Measurements from ENCODE around the gene GARNL3. TPM values are rescaled to one million over a fixed set of nuclear protein-coding genes. Genes with fewer than 3 reads are reported as not detected.

Gene GARNL3
- total RNA-seq, 1 experiment from 2014 or later: 5.6 TPM

DNA sequence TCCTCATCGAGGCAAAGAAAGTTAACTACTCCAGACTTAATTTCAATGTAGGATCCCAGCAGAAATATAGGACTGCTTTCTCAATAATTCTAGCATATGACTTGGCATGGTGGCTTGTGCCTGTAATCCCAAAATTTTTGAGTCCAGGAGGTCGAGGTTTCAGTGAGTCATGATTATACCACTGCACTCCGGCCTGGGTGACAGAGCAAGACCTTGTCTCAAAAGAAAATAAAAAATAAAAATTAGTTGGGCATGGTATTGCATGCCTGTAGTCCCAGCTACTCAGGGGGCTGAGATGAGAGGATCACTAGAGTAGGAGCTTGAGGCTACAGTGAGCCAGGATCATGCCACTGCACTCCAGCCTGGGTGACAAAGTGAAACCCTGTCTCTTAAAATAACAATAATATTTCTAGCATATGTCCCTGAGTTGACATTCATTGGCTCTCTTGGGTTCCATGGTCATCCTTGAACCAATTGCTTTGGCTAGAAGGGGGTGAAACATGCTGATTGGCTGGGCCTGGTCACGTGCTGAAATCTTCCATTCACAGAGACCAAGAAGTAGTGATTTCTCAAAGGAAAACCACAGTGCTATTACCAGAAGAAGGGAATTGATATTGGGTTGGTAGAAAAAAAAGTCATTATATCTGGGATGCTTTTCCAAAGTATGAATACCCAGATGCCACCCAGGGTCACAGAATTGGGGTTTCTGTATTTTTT is 31.6 kb upstream of the GARNL3 start:
- DNase-seq (ENCODE audit: extremely low read depth, low read depth): no peak

DNA sequence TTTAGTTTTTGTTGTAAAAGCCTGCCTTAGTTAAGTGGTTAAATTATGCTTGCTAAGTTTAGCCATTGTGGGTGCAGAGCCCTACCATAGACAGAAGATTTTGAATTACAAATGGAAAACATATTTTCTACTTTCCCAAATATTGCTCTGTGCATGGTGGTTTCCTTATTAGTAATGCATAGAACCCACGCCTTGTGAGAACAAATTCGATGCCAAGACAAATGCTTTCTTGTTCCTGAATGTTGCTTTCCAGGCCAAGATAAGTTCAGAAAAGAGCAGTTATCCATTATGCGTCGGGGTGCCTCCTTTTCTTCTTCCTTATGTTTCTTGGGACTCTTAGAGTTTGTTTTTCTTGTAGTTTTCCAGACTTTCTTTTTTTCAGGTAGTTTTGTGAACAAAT is 31.0 kb upstream of the GARNL3 start:
- DNase-seq (ENCODE audit: extremely low read depth, low read depth): no peak

DNA sequence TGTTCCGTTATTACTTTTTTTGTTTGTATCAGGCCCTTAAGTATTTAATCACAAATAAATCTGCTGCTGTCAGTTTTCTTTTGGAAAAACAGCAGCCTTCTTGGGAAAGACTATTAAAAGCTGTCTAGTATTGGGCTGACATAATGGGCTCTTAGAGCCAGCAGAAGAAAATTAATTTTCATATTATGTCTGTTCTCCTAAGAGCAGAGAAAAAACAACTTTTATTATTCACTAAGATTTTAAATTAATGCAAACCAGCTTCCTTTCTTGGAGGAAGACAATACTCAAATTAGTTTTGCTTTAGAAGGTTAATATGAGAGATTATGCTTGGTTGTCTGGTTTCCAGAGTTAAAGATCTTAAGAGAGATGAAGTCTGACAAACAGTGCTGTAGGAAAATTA is 30.6 kb upstream of the GARNL3 start:
- DNase-seq (ENCODE audit: extremely low read depth, low read depth): no peak

DNA sequence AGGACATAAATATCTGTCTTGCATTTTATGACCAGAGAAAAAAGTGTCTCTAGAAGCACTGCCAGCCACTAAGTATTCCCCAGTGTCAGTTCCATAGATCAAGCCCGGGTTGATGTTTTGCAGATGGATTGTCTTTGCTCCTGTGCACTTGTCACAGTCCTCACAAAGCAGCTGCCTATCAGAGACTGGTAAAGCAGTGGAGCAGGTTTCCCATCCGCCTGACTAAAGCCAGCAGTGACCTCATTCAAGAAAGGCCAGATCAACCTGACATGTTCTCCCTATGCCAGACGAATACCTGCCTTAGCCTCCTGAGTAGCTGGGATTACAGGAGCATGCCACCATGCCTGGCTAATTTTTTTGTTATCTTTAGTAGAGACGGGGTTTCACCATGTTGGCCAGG is 26.8 kb upstream of the GARNL3 start:
- no peak for DNase-seq (ENCODE audit: extremely low read depth, low read depth)

DNA sequence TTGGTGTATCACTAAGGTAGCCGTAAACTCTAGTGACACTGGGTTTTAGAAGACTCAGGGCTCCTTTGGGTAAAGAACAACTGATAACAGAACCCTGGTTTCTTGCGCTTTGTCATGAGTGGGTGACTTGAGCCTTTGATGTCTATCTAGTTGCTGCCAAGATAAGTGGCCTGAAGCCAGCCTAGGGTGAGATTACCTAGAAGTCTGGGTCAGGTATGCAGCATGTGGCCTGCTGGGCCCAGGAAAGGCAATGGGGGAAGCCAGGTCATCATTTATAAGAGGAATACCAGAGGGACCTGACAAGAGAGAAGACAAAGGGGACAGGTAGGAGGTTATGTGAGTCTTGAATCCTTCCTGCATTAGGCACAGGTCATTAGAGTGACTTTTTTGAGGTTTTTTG is 23.2 kb upstream of the GARNL3 start:
- no peak for DNase-seq (ENCODE audit: extremely low read depth, low read depth)

DNA sequence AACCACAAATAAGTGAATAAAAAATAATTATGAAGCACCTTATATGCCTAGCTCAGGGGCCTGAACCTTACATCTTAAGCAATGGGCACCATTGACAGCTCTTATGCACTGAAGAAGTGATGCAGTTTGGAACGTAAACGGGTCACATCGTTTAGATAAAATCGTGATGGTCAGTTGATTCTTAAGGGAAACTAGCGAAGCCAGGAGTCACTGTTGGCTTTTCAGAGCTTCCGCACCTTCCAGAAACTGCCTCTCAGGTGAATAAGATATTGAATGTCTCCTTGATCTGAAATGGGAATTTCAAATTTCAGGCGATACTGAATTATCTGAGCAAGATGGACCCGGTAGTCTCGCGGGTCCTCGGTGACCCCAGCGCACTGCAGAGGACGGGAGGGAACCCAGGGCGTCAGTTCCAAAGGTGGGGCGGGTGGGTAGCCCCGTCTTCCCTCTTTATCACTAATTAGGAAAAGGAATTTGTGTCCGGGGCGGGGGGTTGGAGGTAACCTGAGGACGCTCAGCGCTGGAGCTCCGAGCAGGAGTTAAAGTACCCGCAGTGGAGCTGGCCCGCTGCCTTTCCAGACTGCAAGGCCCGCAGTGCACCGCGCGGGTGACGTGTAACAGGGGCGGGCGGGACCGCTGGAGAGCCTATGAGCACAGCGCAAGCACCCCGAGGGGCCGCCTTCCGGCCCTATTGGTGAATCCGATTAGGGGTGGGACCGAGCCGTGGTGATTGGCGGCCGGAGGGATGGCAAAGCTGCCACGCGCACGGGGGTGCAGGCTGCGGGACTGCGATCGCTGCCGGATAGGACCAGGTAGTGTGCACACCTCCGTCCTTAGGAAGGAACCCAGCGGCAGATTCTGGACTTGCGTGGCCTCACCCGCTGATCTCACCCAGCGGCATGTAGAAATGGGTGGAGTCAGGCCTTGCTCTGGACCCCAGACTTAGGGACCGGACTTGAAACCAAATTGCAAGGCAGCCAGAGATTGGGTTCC is 19.7 kb upstream of the GARNL3 start:
- DNase-seq (ENCODE audit: extremely low read depth, low read depth): peak; percentile 95

DNA sequence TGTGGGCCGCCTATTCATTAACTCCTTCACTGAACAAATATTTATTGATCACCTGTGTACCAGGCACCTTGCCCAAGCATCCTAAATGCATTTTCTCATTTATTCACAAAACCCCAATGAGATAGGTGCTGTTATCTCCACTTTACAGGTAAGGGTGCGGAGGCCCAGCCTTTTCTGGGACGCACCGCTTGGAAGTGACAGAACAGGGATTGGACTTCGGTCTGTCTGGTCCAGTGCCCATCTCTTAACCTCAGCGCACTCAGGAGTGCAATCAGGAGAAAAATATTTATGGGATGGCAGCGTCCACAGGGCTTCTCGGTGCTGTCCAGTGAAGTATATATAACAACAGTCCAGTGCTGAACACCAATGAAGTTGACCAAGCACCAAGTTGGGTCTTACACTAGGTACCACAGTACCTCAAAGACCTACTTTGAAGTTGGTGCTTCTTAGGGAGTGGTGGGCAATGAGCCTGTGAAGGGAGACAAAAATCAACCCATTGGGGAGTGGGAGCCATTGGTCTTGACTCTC is 18.9 kb upstream of the GARNL3 start:
- no peak for DNase-seq (ENCODE audit: extremely low read depth, low read depth)

DNA sequence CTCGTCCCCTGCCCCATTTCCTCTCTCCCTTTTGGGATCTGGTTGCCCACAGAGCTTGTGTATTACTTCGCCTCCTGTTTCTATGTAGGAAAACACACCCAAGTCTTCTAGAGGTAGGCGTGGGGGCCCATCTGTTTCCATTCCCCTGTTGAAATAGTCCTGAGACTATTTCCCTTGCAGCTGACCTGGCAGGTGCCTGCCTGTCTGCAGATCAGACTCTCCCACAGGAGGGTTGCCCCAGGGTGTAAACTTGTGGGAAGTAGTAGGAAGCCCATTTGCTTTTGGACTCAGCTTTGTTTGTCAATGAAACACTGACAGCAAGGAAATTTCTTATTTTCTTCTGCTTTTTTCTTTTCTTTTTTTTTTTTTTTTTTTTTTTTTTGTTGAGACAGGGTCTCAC is 16.3 kb upstream of the GARNL3 start:
- no peak for DNase-seq (ENCODE audit: extremely low read depth, low read depth)

DNA sequence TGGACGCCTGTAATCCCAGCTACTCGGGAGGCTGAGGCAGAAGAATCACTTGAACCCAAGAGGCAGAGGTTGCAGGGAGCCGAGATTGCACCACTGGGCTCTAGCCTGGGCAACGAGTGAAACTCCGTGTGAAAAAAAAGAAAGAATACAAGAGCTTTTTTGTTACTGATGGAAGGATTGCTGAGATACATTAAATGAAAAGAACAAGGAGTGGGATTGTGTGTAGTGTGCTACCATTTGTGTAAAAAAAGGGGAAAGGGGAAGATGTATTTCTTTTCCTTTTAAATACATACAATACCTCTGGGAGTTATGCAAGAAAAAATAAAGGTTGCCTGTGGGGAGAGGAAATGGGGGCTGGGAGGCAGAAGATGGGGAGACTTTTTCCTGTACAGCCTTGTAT is 14.7 kb upstream of the GARNL3 start:
- no peak for DNase-seq (ENCODE audit: extremely low read depth, low read depth)

DNA sequence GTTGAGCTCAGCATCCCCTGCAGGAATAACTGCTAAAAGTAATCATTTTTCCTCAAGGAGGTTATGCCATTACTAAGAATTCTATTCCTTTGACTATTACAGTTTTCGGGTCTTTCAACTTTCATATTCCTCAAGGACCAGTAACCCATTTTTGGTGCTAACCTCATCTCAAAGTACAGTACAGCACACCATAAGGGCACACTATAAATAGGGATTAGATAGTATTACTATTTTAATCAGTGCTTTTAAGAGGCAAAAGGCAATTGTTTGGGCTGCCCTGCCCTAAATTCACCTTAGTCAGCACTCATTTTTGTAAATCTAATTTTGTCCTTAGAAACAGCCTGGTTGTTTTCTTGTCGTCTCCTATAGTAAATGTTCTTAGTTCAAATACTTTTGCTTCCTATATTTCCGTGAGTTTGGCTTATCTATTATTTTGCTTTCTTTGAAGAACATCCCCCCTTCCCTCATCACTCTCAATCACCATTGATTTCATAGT is 13.6 kb upstream of the GARNL3 start:
- DNase-seq (ENCODE audit: extremely low read depth, low read depth): no peak

DNA sequence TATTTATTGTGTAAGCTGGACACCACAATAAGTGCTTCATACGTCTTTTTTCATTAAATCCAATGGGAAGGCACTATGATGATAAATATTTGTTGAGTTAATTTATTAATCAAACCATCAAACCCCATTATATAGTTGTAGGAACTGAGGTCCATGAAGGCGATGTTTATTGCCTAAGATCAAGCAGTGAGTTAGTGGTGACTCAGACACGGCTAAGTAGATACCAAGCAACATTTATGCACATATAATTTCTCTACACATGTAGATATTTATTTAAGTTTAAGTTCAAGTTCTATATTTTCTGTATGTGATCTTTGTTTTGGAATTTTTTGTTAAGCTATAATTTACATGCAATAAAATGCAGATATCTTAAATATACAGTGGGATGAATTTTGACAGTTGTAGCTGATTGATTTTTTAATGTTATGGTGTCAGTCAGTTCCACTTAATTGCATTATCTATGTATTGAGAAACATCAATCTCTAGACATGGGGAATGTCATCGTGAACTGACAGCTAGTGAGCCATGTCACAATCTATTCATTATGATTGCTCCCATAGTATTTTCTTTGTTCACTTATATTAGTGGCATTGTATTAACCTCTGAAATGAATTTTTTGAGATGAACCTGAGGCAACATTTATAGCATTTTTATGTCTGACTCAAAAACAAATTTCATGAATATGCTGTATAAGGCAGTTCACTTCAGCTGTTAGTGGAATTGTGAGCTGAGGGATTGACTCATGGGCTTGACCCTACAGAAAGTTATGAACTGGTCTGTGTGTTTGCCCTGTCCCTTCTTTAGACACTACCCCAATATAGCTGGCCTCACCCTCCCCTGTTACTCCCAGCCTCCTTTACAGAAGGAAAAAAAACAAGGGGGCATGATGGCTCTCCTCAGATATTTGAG is 11.9 kb upstream of the GARNL3 start:
- DNase-seq (ENCODE audit: extremely low read depth, low read depth): no peak

DNA sequence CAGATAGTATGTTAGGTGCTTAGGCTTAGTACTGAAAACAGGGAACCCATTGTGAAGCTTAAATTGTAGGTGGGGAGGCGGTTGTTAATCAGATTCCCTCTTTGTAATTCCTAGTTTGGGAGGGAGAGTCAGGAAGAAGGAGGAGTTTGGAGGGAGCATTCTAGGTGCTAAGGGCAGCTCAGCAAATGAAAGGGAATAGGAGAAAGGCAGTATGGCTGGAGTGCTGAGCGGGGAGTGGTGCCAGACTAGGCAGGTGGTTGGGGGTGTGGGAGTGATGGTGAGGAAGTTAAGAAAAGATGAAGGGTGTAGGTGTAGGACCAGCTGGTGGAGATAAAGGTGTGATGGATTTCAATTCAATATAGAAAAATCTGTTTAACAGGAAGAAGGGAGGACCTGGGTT is 11.1 kb upstream of the GARNL3 start:
- DNase-seq (ENCODE audit: extremely low read depth, low read depth): no peak

DNA sequence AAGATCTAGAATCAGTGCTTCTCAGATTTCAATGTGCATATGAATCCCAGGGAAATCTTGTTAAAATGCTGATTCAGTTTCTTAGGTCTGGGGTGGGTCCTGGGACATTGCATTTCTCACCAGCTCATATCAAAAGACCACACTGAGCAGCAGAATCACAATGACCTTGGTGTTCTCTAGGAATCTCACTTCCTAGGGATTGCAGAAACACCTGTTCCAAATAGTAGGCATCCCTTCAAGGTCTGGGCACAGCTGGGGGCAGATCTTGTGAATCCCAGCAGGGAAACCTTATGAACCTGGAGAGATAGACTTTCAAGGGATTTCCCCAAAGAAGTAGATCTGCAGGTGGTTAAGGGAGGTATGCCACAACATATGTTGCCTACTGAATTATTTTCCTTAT is 8.9 kb upstream of the GARNL3 start:
- DNase-seq (ENCODE audit: extremely low read depth, low read depth): no peak

DNA sequence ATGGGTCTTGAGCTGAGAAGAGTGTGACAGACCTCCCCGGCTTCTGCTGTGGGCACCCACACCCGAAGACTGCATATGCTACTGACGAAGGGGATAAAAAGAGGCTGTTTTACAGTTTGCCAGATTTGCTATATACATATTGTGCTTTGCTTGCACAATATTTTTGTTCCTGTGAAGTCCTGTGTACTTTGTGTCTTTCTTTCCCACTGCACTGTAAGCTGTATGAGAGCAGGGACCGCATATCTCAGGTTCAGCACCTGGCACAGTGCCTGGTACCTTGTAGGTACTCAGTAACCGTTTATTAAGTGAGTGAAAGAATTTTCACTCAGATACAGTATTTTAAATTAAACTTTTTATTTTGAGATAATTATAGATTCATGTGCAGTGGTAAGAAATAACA is 8.2 kb upstream of the GARNL3 start:
- DNase-seq (ENCODE audit: extremely low read depth, low read depth): no peak

DNA sequence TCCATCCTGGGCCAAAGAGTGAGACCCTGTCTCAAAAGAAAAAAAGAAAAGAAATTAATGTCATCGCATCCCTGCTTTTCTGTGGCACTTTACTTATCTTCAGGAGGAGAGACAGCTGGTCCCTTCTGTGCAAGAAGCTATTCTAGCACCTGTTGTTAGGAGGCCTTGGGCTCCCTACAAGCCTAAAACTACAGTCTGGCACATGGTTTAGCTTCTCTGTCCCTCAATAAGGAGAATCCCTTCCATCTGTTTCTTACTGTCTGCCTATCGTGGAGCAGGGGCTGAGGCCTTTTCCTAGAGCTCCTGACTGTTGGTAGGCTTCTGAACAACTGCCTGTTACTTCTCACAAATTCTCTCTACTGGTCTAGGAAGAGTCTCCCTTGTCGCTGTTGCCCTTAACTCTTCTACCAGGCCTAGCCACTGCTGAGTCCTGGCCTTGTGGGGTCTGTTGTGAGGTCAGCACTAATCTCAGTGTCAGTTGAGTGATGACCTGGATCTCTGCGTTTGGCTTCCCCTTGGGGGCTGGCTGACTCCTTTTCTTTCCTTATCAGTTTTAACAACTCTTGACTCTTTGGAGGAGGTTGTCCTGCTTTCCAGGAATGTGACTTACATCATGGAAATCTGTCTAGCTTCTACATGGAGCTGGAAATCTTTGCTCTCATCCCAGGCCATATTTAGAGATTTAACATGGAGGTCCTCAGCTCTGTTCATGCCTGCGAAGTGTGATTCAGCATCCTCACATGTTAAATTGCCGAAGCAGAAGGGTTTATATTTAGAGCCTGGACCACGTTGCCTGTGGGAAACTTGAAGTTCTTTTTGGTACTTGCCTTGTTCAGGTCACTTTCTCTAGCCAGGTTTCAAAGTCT is 5.7 kb upstream of the GARNL3 start:
- no peak for DNase-seq (ENCODE audit: extremely low read depth, low read depth)

DNA sequence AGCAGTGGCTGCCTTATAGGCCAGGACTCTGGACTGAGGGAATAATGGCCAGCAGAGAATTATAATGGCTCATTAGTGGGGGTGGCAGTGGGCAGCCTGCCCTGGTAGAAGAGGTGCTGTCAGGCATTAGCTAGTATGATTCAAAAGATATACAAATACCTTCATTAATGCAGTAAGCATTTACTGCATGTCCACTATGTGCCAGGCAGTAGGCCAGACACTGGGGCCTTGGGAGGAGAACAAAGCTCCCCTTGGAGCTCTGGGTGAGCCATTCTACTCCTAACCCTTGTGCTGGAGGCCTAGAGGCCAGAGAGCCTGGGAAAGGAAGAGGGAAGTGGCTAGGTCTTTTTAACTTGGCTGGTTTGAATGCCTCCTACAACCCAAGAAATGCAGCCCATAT is 2.0 kb upstream of the GARNL3 start:
- DNase-seq (ENCODE audit: extremely low read depth, low read depth): no peak

DNA sequence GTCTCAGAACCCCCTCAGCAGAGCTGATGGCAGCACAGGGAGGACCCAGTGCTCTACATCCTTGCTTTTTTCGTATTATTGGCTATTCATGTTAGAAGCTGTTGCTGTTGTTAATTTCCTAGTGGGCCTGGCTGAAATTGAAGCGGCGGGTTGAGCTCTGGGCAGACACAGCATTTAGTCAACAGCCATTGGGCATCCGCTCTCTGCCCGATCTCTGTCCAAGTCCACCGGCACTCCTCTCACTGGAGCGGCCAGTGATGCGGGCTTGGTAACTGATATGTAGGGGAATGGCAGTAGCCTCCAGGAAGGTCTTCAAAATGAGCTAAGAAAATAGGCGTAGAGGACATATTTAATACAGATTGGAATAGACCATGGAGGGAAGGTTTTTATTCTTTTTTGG is 1.3 kb upstream of the GARNL3 start:
- no peak for DNase-seq (ENCODE audit: extremely low read depth, low read depth)

DNA sequence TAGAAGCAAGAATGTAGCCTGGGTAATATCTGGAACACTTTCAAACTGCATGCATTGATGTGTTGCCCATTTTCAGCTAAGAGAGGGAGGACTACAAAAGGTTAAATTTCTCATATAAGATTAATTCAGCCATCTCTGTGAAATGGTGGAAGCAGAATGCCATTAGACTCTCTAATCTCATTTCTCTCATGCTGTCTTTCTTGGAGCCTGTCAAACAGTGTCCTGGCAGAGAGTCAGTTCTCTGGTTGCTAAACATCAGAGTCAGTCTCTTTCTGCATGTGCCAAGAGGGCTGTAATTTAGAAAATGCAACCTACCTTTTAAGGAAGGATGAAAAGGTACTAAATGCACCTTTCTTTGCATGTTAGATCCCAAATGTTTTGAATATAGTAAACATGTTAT is 910 bp upstream of the GARNL3 start:
- no peak for DNase-seq (ENCODE audit: extremely low read depth, low read depth)

DNA sequence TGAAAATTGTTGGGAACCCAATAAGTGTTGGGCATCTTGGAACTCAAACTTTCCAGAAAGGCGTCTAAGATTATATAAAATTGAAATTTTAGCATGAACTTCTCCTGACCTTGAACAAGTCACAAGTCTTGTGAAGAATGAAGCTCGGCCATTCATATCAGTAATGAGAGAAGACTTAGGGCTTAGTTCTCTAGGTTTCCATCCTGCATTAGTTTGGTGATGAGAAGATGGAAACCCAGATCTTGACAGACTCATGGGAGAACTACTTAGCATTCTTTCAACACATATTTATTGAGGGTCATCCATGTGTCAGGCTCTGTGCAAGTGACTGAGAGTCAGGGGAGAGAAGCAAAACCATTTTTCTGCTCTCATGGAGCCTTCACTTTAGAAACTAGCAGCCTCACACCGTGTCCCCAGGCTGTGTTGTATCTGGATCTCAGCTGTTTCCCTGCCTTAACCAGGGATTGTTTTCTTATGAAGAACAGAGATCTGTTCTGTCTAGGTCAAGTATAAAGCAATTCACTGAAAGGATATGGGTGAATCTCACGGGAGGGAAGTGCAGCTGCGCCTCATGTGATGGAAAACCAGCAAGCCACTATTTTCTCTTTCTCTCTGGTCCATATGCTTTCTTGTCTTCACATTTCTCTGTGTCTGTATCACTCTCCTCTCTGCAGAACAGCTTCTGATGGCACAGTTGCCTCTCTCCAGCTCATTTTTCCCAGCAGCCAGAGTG is 3.4 kb downstream of the GARNL3 start:
- no peak for DNase-seq (ENCODE audit: extremely low read depth, low read depth)
